H1 (cell line): ENCODE measurements around the gene C2orf81. TPM values are rescaled to one million over a fixed set of nuclear protein-coding genes. Genes with fewer than 3 reads are reported as not detected.

Experiments
- CTCF ChIA-PET: fragments of 300-600 bp; sonication (Branson Sonifier 250); formaldehyde crosslinking; loops from one replicate; lab custom pipeline; 2021; ENCODE audit not compliant: partially characterized antibody; lab: Charles Lee
- POLR2A ChIA-PET: fragments of 300-600 bp; sonication (Branson Sonifier 250); formaldehyde crosslinking; loops from one replicate; lab custom pipeline; 2021; ENCODE audit warnings: inconsistent platforms; ENCODE audit not compliant: partially characterized antibody; lab: Charles Lee
- DNase-seq, 2 experiments: peaks; one replicate each; pipeline versions ENCODE4 v3.0.0 to v3.0.0-alpha.2; 2010 to 2022; ENCODE audit warnings: low spot score in 2 of 2, low read depth in 1 of 2, mixed read lengths in 1 of 2
- FAIRE-seq: peaks from 2 replicates; lab custom pipeline; 2011; peaks lifted over from hg19 to GRCh38; lab: Jason Lieb, UNC
- H2AFZ ChIP-seq: 2 replicates; pipeline ENCODE4 v1.8.1; 2012; ENCODE audit warnings: low read length, inconsistent platforms
- H2AK5ac ChIP-seq: 2 replicates; pipeline ENCODE4 v1.6.1; 2013; ENCODE audit warnings: low read depth, low read length
- H2BK120ac ChIP-seq: replicated peaks from 2 replicates; pipeline ENCODE3; 2013; ENCODE audit warnings: low read depth, low read length, inconsistent platforms
- H2BK12ac ChIP-seq: 2 replicates; pipeline ENCODE4 v1.6.1; 2013; ENCODE audit warnings: low read depth, low read length
- H2BK15ac ChIP-seq: 2 replicates; pipeline ENCODE4 v1.6.1; 2013; ENCODE audit warnings: low read length
- H2BK20ac ChIP-seq: 2 replicates; pipeline ENCODE4 v1.6.1; 2013; ENCODE audit warnings: low read length
- H2BK5ac ChIP-seq: 2 replicates; pipeline ENCODE4 v1.6.1; 2013; ENCODE audit warnings: low read depth, low read length
- H3K14ac ChIP-seq: 2 replicates; pipeline ENCODE4 v1.6.1; 2013; ENCODE audit warnings: inconsistent platforms; ENCODE audit not compliant: insufficient read length
- H3K18ac ChIP-seq: 2 replicates; pipeline ENCODE4 v1.6.1; 2013; ENCODE audit warnings: low read length; ENCODE audit errors: extremely low read depth
- H3K23ac ChIP-seq: 2 replicates; pipeline ENCODE4 v1.6.1; 2013; ENCODE audit warnings: inconsistent platforms; ENCODE audit not compliant: insufficient read length
- H3K23me2 ChIP-seq: 2 replicates; pipeline ENCODE4 v1.6.1; 2013; ENCODE audit warnings: low read depth, low read length
- H3K27ac ChIP-seq: 2 replicates; pipeline ENCODE4 v1.6.1; 2011; ENCODE audit warnings: low read depth, low read length, inconsistent platforms
- H3K27me3 ChIP-seq, 4 experiments: replicated peaks in 1 of 4; 1 replicate in 1 of 4; 2 replicates in 3 of 4; pipeline versions ENCODE4 v1.6.1 to v1.8.1; 2011 to 2013; ENCODE audit warnings: low read length in 3 of 4, mild to moderate bottlenecking in 3 of 4, inconsistent platforms in 2 of 4, mixed read lengths in 2 of 4, moderate library complexity in 1 of 4; ENCODE audit not compliant: control insufficient read depth in 3 of 4, insufficient read depth in 3 of 4; ENCODE audit errors: extremely low read depth in 1 of 4
- H3K36me3 ChIP-seq, 4 experiments: 2 replicates each; pipeline versions ENCODE4 v1.6.1 to v1.8.1; 2011 to 2013; ENCODE audit warnings: mild to moderate bottlenecking in 4 of 4, low read length in 3 of 4, moderate library complexity in 2 of 4, control low read depth in 1 of 4, inconsistent platforms in 1 of 4; ENCODE audit not compliant: insufficient read depth in 4 of 4, control insufficient read depth in 2 of 4
- H3K4ac ChIP-seq: replicated peaks from 2 replicates; pipeline ENCODE3; 2013; ENCODE audit warnings: low read length, low read depth, mixed read lengths, inconsistent platforms; ENCODE audit not compliant: insufficient read length
- H3K4me1 ChIP-seq, 4 experiments: replicated peaks in 1 of 4; 1 replicate in 1 of 4; 2 replicates in 3 of 4; pipeline versions ENCODE4 v1.6.1 to v1.8.1; 2011 to 2013; ENCODE audit warnings: low read length in 3 of 4, inconsistent platforms in 2 of 4, mixed read lengths in 1 of 4; ENCODE audit not compliant: insufficient read depth in 4 of 4, control insufficient read depth in 3 of 4
- H3K4me2 ChIP-seq, 2 experiments: 2 replicates each; pipeline versions ENCODE4 v1.6.1 to v1.8.1; 2011 to 2013; ENCODE audit warnings: low read depth in 2 of 2, low read length in 2 of 2, control low read depth in 1 of 2, inconsistent platforms in 1 of 2, mild to moderate bottlenecking in 1 of 2; ENCODE audit not compliant: insufficient read depth in 1 of 2
- H3K4me3 ChIP-seq, 4 experiments: fragments of 200-600, 300-600 bp in 1 of 4; sonication (generic), shearing (Covaris generic), sonication (Bioruptor Twin) in 1 of 4; 2 replicates each; pipeline versions ENCODE4 v1.5.1 to v1.8.1; 2011 to 2016; ENCODE audit warnings: low read length in 4 of 4, low read depth in 3 of 4, control low read depth in 2 of 4, inconsistent platforms in 2 of 4, mild to moderate bottlenecking in 2 of 4, mixed read lengths in 1 of 4, moderate library complexity in 1 of 4; ENCODE audit not compliant: insufficient read depth in 2 of 4; ENCODE audit errors: extremely low read depth in 1 of 4
- H3K56ac ChIP-seq: replicated peaks from 2 replicates; pipeline ENCODE3; 2013; ENCODE audit warnings: low read depth, mild to moderate bottlenecking, mixed read lengths, low read length, inconsistent platforms; ENCODE audit not compliant: insufficient read length
- H3K79me1 ChIP-seq: 2 replicates; pipeline ENCODE4 v1.6.1; 2013; ENCODE audit warnings: low read depth, low read length, control low read depth
- H3K79me2 ChIP-seq, 2 experiments: 2 replicates each; pipeline versions ENCODE4 v1.6.1 to v1.8.1; 2012 to 2013; ENCODE audit warnings: low read length in 2 of 2, mild to moderate bottlenecking in 2 of 2, inconsistent platforms in 1 of 2; ENCODE audit not compliant: insufficient read depth in 2 of 2, control insufficient read depth in 1 of 2
- H3K9ac ChIP-seq, 4 experiments: replicated peaks in 1 of 4; 1 replicate in 1 of 4; 2 replicates in 3 of 4; pipeline versions ENCODE4 v1.6.1 to v1.8.1; 2011 to 2013; ENCODE audit warnings: low read depth in 3 of 4, low read length in 3 of 4, control low read depth in 2 of 4, mild to moderate bottlenecking in 2 of 4, moderate library complexity in 2 of 4, inconsistent platforms in 1 of 4; ENCODE audit errors: extremely low read depth in 1 of 4
- H3K9me3 ChIP-seq, 2 experiments: 2 replicates each; pipeline versions ENCODE4 v1.6.1 to v1.8.1; 2012 to 2013; ENCODE audit warnings: mild to moderate bottlenecking in 2 of 2, moderate library complexity in 2 of 2, control low read depth in 1 of 2, inconsistent platforms in 1 of 2, low read depth in 1 of 2, low read length in 1 of 2, mixed read lengths in 1 of 2; ENCODE audit not compliant: insufficient read depth in 2 of 2
- H4K20me1 ChIP-seq, 2 experiments: replicated peaks in 1 of 2; 2 replicates each; pipeline versions ENCODE3 to v1.8.1; 2011 to 2013; ENCODE audit warnings: inconsistent platforms in 2 of 2, low read length in 2 of 2, mild to moderate bottlenecking in 1 of 2; ENCODE audit not compliant: insufficient read depth in 2 of 2, control insufficient read depth in 1 of 2
- H4K5ac ChIP-seq: 2 replicates; pipeline ENCODE4 v1.6.1; 2013; ENCODE audit warnings: low read length, low read depth, mixed read lengths, inconsistent platforms; ENCODE audit not compliant: insufficient read length
- H4K8ac ChIP-seq: 2 replicates; pipeline ENCODE4 v1.8.0; 2013; ENCODE audit warnings: mild to moderate bottlenecking, moderate library complexity, low read length, inconsistent platforms; ENCODE audit not compliant: insufficient read depth; ENCODE audit errors: extremely low read depth
- H4K91ac ChIP-seq: replicated peaks from 2 replicates; pipeline ENCODE3; 2013; ENCODE audit warnings: low read length, mixed read lengths, inconsistent platforms; ENCODE audit not compliant: insufficient read length
- BCL11A ChIP-seq, 2 experiments: IDR thresholded peaks; one replicate each; pipeline ENCODE4 v1.6.1; 2011; ENCODE audit warnings: low read depth in 2 of 2, low read length in 2 of 2, mild to moderate bottlenecking in 2 of 2
- CBX5 ChIP-seq: fragments of 300-800, 300-1000 bp; sonication (generic); IDR thresholded peaks from 2 replicates; pipeline ENCODE4 v1.7.1; 2016; ENCODE audit warnings: antibody characterized with exemption, low read length, low read depth
- CTBP2 ChIP-seq: IDR thresholded peaks from 2 replicates; pipeline ENCODE4 v1.7.0; 2011; ENCODE audit warnings: borderline replicate concordance, mild to moderate bottlenecking, moderate library complexity, mixed read lengths, low read length; ENCODE audit not compliant: insufficient read depth, insufficient read length
- EGR1 ChIP-seq: IDR thresholded peaks from 2 replicates; pipeline ENCODE4 v1.6.1; 2011; ENCODE audit warnings: low read depth, low read length, borderline replicate concordance
- GABPA ChIP-seq: IDR thresholded peaks from 2 replicates; pipeline ENCODE4 v1.6.1; 2011; ENCODE audit warnings: mild to moderate bottlenecking, low read length, moderate library complexity, borderline replicate concordance; ENCODE audit not compliant: insufficient read depth
- HDAC2 ChIP-seq, 2 experiments: fragments of 300-600 bp in 1 of 2; sonication (generic) in 1 of 2; IDR thresholded peaks; 2 replicates each; pipeline ENCODE4 v1.6.1; 2011 to 2012; ENCODE audit warnings: low read depth in 2 of 2, low read length in 2 of 2, mild to moderate bottlenecking in 2 of 2, moderate library complexity in 2 of 2, borderline replicate concordance in 1 of 2, inconsistent platforms in 1 of 2
- JUN ChIP-seq: IDR thresholded peaks from 2 replicates; pipeline ENCODE4 v1.6.1; 2011; ENCODE audit warnings: low read depth, mild to moderate bottlenecking, improper control_type of control experiment, low read length
- KDM1A ChIP-seq: fragments of 200-600, 300-600 bp; sonication (generic); IDR thresholded peaks from 2 replicates; pipeline ENCODE4 v1.7.1; 2016; ENCODE audit warnings: mild to moderate bottlenecking, low read length, borderline replicate concordance
- NRF1 ChIP-seq: IDR thresholded peaks from 2 replicates; pipeline ENCODE4 v1.6.1; 2011; ENCODE audit warnings: mild to moderate bottlenecking, low read depth, low read length, improper control_type of control experiment
- RNF2 ChIP-seq: fragments of 200-900, 300-1000 bp; sonication (generic); IDR thresholded peaks from 2 replicates; pipeline ENCODE4 v1.7.1; 2016; ENCODE audit warnings: borderline replicate concordance, low read depth, mild to moderate bottlenecking, antibody characterized with exemption, low read length; ENCODE audit not compliant: poor library complexity, severe bottlenecking; ENCODE audit errors: missing control alignments
- SIX5 ChIP-seq: IDR thresholded peaks from 2 replicates; pipeline ENCODE4 v1.6.1; 2011; ENCODE audit warnings: mild to moderate bottlenecking, low read depth, low read length
- SP2 ChIP-seq: IDR thresholded peaks from 2 replicates; pipeline ENCODE4 v1.6.1; 2012; ENCODE audit warnings: mild to moderate bottlenecking, low read length, inconsistent platforms
- TAF1 ChIP-seq: IDR thresholded peaks from 2 replicates; pipeline ENCODE4 v1.6.1; 2011; ENCODE audit warnings: mild to moderate bottlenecking, low read depth, low read length
- TAF7 ChIP-seq: optimal IDR thresholded peaks from 2 replicates; pipeline ENCODE3; 2011; ENCODE audit warnings: low read depth, mild to moderate bottlenecking, inconsistent platforms, low read length, moderate library complexity, borderline replicate concordance
- WGBS, 2 experiments: shearing (Covaris generic) in 1 of 2; methylation state at CpG; one replicate each; pipeline versions ENCODE4 v1.1.6 to v1.1.7; 2013 to 2015; ENCODE audit warnings: low lambda C conversion rate in 2 of 2, mixed read lengths in 2 of 2, inconsistent platforms in 1 of 2, low coverage in 1 of 2, missing lambda C conversion rate in 1 of 2; ENCODE audit not compliant: insufficient replicate concordance in 2 of 2, insufficient coverage in 1 of 2, insufficient read length in 1 of 2; ENCODE audit errors: extremely low coverage in 1 of 2, missing lambda C conversion rate in 1 of 2; 5-methylcytosine and 5-hydroxymethylcytosine counted together
- polyA plus RNA-seq, 7 experiments: library from polyadenylated mRNA; depleted of rRNA in 3 of 7; stranded (reverse) in 5 of 7; unstranded in 2 of 7; fragments of >200 nt in 5 of 7; fragments of 200-250 nt in 2 of 7; gene quantifications; 1 replicate in 5 of 7; 2 replicates in 1 of 7; 4 replicates in 1 of 7; pipeline versions ENCODE4 v1.2.1 to v1.2.3, GENCODE V29; 2011 to 2013; ENCODE audit warnings: missing spikeins in 2 of 7, mixed read lengths in 2 of 7
- total RNA-seq: library from RNA; stranded (reverse); fragmentation: NEBNext Ultra II Directional; extraction: Animal tissue kit (Norgen Biotek cat#: 25700); gene quantifications from 2 replicates; pipeline ENCODE4 v1.2.1, GENCODE V29; 2021

The C2orf81 gene
- total and polyA plus RNA-seq, 2 of the 8 experiments (the other 6 are each of a cell fraction or from before 2014, with no cell fraction given), result 1.6 to 3.3 TPM

GRCh38 chr2:74448771-74449170, 27.4 kb upstream of the C2orf81 start:
- Histone ChIP-seq H2BK120ac (no peak overlapping the region), H3K27ac (no peak overlapping the region), H2BK20ac (no peak overlapping the region), H2BK12ac (no peak overlapping the region), H3K14ac (no peak overlapping the region), H3K23ac (no peak overlapping the region), H3K4me1 (no peaks in the 10 kb centered on the region), H3K18ac (no peak overlapping the region), H4K5ac (no peak overlapping the region), H3K56ac (no peak overlapping the region), H2BK15ac (no peak overlapping the region), H3K23me2 (no peaks in the 10 kb centered on the region), H3K27me3 (no peaks in the 10 kb centered on the region; a peak in 2 of 7 replicates), H2AFZ (no peak overlapping the region), H2BK5ac (no peak overlapping the region), H3K9me3 (no peaks in the 10 kb centered on the region), H3K4me3 (no peak overlapping the region), H3K4ac (no peak overlapping the region), H2AK5ac (no peak overlapping the region), H3K4me2 (no peak overlapping the region), H3K36me3 (no peaks in the 10 kb centered on the region), H4K20me1 (no peaks in the 10 kb centered on the region), H3K79me1 (no peaks in the 10 kb centered on the region; the same call in 1 of the 2 replicates), H3K9ac (no peak overlapping the region), H4K8ac (no peak overlapping the region), H3K79me2 (no peaks in the 10 kb centered on the region), H4K91ac (no peak overlapping the region)
- FAIRE-seq (no peak), DNase-seq (no peak)
- WGBS, 2 experiments, result 83% methylated on average over 2 of the region's 2 CpGs; no CpG with 5 or more reads in 1 of the 2 experiments
- ChIA-PET CTCF (interaction anchor here (1.2 kb wide), 1 partner anchor 115 kb away, joined by 4 read pairs; no protein-coding TSS in a partner anchor), POLR2A (interaction anchor here (0.9 to 2.1 kb wide), 2 partner anchors 8 to 51 kb away, joined by 3 to 5 read pairs; partner anchors contain the start of gene LBX2)
- TF ChIP-seq JUN (no peak), RNF2 (no peak), CTBP2 (no peak), TAF7 (no peak), KDM1A (no peak), BCL11A (IDR thresholded peaks at IDR 0.05; ENCODE audit: low read depth in 2 of 2, low read length in 2 of 2) (no peak), EGR1 (no peak), TAF1 (no peak), CBX5 (no peak), SIX5 (no peak), GABPA (no peak), NRF1 (no peak), SP2 (no peak), HDAC2 (IDR thresholded peaks at IDR 0.05; ENCODE audit: borderline replicate concordance in 1 of 2, low read depth in 2 of 2, low read length in 2 of 2) (no peak)
